Measurements from ENCODE around the gene PPP1R36. TPM values are rescaled to one million over a fixed set of nuclear protein-coding genes. Genes with fewer than 3 reads are reported as not detected.
"Not testable (repeated sequence)": the region's sequence is repeated elsewhere in the genome, so short reads cannot be mapped to it uniquely, and the experiment has no call there.

Gene PPP1R36
- total and polyA plus RNA-seq, 2 donors (not counting 3 experiments of a cell fraction or from before 2014, with no cell fraction given) = 0.28 to 0.60 TPM

DNA sequence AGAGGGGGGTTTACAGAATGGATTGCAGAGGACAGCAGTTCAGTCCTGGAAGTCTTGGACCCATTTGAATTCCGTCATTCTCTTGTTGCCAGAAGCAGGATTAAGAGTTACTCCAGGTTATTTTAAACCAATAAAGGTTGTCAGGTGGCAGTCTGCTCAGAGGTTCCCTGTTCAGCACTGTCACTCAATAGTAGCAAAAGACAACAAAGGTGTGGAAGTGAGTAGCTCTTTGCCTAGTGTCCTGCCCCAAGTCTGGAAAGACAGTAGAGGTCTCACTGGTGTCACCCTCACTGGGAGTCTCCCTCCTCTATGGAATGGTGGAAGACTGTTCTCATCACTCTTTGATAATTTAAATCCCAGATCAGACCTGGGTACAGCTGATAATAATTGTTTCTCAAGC is 81.0 kb downstream of the PPP1R36 start:
- H3K4me2 ChIP-seq (ENCODE audit: insufficient read depth, low read length) = no peak overlapping the region
- H2AFZ ChIP-seq (ENCODE audit: low read depth, low read length) = no peak overlapping the region
- ChIA-PET POLR2A (no interaction called here), CTCF (interaction anchor here (0.7 to 1.2 kb wide), 3 partner anchors 26 to 286 kb away, joined by 3 to 5 read pairs (median 3); partner anchors contain the start of gene HSPA2)
- dilution Hi-C loops (cut with MboI; ENCODE audit: extremely low pct_ligation_motif_present, low sequenced_read_pairs) (no loop called here), intact Hi-C loops (cut with micrococcal nuclease) (no loop called here)
- H3K79me2 ChIP-seq (ENCODE audit: control insufficient read depth, insufficient read depth, low read length) = no peaks in the 10 kb centered on the region
- H3K9ac ChIP-seq (replicated peaks; ENCODE audit: extremely low read depth, insufficient read depth, low read length) = no peak overlapping the region
- BruUV-seq (replicated peaks) = no TSS peak
- TF ChIP-seq POLR2A (IDR thresholded peaks at IDR 0.05; ENCODE audit: low read depth, low read length) = no peak
- TF ChIP-seq EZH2 (IDR thresholded peaks at IDR 0.05; ENCODE audit: borderline replicate concordance, low read depth, low read length, severe bottlenecking) = no peak
- TF ChIP-seq, protein P1, sequence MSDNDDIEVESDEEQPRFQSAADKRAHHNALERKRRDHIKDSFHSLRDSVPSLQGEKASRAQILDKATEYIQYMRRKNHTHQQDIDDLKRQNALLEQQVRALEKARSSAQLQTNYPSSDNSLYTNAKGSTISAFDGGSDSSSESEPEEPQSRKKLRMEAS (IDR thresholded peaks at IDR 0.05; ENCODE audit: insufficient read depth, insufficient read length) = no peak
- TF ChIP-seq GATA2 (IDR thresholded peaks at IDR 0.05; ENCODE audit: insufficient read depth, insufficient read length, low read depth, low read length) = no peak
- TF ChIP-seq, protein P2, sequence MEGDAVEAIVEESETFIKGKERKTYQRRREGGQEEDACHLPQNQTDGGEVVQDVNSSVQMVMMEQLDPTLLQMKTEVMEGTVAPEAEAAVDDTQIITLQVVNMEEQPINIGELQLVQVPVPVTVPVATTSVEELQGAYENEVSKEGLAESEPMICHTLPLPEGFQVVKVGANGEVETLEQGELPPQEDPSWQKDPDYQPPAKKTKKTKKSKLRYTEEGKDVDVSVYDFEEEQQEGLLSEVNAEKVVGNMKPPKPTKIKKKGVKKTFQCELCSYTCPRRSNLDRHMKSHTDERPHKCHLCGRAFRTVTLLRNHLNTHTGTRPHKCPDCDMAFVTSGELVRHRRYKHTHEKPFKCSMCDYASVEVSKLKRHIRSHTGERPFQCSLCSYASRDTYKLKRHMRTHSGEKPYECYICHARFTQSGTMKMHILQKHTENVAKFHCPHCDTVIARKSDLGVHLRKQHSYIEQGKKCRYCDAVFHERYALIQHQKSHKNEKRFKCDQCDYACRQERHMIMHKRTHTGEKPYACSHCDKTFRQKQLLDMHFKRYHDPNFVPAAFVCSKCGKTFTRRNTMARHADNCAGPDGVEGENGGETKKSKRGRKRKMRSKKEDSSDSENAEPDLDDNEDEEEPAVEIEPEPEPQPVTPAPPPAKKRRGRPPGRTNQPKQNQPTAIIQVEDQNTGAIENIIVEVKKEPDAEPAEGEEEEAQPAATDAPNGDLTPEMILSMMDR (IDR thresholded peaks at IDR 0.05; ENCODE audit: extremely low read depth in 1 of 2, insufficient read depth in 1 of 2, low read depth in 1 of 2, low read length in 2 of 2) = no peak
- TF ChIP-seq POLR2AphosphoS5 (IDR thresholded peaks at IDR 0.05; ENCODE audit: insufficient read depth, low read depth, low read length) = no peak
- no peak for TF ChIP-seq MYC (IDR thresholded peaks at IDR 0.05; ENCODE audit: low read depth, low read length)
- TF ChIP-seq FOS (IDR thresholded peaks at IDR 0.05; ENCODE audit: borderline replicate concordance, insufficient read depth, low read length) = no peak
- no peak for TF ChIP-seq JUN (IDR thresholded peaks at IDR 0.05; ENCODE audit: borderline replicate concordance, insufficient read depth, insufficient read length, low read depth)
- no peak for FAIRE-seq
- H3K9me1 ChIP-seq (replicated peaks; ENCODE audit: control insufficient read depth, extremely low read depth, insufficient read depth, low read length) = no peaks in the 10 kb centered on the region
- no peaks in the 10 kb centered on the region for H3K4me1 ChIP-seq (ENCODE audit: control insufficient read depth, extremely low read depth, insufficient read depth, low read length)
- H3K9me3 ChIP-seq (replicated peaks; ENCODE audit: control insufficient read depth, insufficient read depth, low read length) = no peaks in the 10 kb centered on the region
- no peak overlapping the region for H3K4me3 ChIP-seq (replicated peaks in 1 of 3; ENCODE audit: insufficient read depth in 1 of 3, low read depth in 1 of 3, low read length in 3 of 3)
- H3K27me3 ChIP-seq (ENCODE audit: control insufficient read depth in 2 of 2, insufficient read depth in 2 of 2, low read length in 2 of 2) = no peaks in the 10 kb centered on the region
- no peaks in the 10 kb centered on the region for H3K36me3 ChIP-seq (ENCODE audit: control insufficient read depth in 2 of 2, extremely low read depth in 1 of 2, insufficient read depth in 2 of 2, low read length in 2 of 2)
- no peaks in the 10 kb centered on the region for H4K20me1 ChIP-seq (replicated peaks; ENCODE audit: control insufficient read depth, extremely low read depth, insufficient read depth, low read length)
- DNase-seq (ENCODE audit: low read depth, low spot score) = no peak
- H3K27ac ChIP-seq (ENCODE audit: insufficient read depth, low read depth, low read length) = no peak overlapping the region

DNA sequence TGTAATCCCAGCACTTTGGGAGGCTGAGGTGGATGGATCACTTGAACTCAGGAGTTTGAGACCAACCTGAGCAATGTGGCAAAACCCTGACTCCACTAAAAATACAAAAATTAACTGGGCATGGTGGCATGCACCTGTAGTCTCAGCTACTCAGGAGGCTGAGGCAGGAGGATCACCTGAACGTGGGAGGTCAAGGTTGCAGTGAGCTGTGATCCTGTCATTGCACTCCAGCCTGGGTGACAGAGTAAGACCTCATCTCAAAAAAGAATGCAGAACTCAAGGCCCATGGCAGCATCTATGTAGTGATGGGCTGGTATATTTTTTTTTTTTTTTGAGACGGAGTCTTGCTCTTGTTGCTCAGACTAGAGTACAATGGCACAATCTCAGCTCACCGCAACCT is 81.5 kb downstream of the PPP1R36 start:
- H4K20me1 ChIP-seq (replicated peaks; ENCODE audit: control insufficient read depth, extremely low read depth, insufficient read depth, low read length); H3K79me2 ChIP-seq (ENCODE audit: control insufficient read depth, insufficient read depth, low read length); H3K9ac ChIP-seq (replicated peaks; ENCODE audit: extremely low read depth, insufficient read depth, low read length); BruUV-seq (replicated peaks); H3K9me1 ChIP-seq (replicated peaks; ENCODE audit: control insufficient read depth, extremely low read depth, insufficient read depth, low read length); H3K4me2 ChIP-seq (ENCODE audit: insufficient read depth, low read length); POLR2A ChIA-PET; H3K9me3 ChIP-seq (replicated peaks; ENCODE audit: control insufficient read depth, insufficient read depth, low read length); H3K27me3 ChIP-seq (ENCODE audit: control insufficient read depth in 2 of 2, insufficient read depth in 2 of 2, low read length in 2 of 2); FAIRE-seq; intact Hi-C loops (cut with micrococcal nuclease); H2AFZ ChIP-seq (ENCODE audit: low read depth, low read length); H3K4me3 ChIP-seq (replicated peaks in 1 of 3; ENCODE audit: insufficient read depth in 1 of 3, low read depth in 1 of 3, low read length in 3 of 3); H3K36me3 ChIP-seq (ENCODE audit: control insufficient read depth in 2 of 2, extremely low read depth in 1 of 2, insufficient read depth in 2 of 2, low read length in 2 of 2); DNase-seq (ENCODE audit: low read depth, low spot score); H3K4me1 ChIP-seq (ENCODE audit: control insufficient read depth, extremely low read depth, insufficient read depth, low read length); dilution Hi-C loops (cut with MboI; ENCODE audit: extremely low pct_ligation_motif_present, low sequenced_read_pairs); H3K27ac ChIP-seq (ENCODE audit: insufficient read depth, low read depth, low read length): not testable (repeated sequence)
- CTCF ChIA-PET = interaction anchor here (0.7 to 1.2 kb wide), 4 partner anchors 22 to 286 kb away, joined by 3 to 5 read pairs (median 3); partner anchors contain the start of gene HSPA2
